HUES64 (cell line): Measurements from ENCODE around the gene STAG2.
"Not testable (repeated sequence)": the region's sequence is repeated elsewhere in the genome, so short reads cannot be mapped to it uniquely, and the experiment has no call there.

Experiments used
- H3K27ac ChIP-seq: 2 replicates; pipeline ENCODE4 v1.7.0; 2013; ENCODE audit warnings: low read depth, low read length, inconsistent platforms
- H3K27me3 ChIP-seq: 2 replicates; pipeline ENCODE4 v1.6.1; 2013; ENCODE audit warnings: mild to moderate bottlenecking, low read length; ENCODE audit not compliant: insufficient read depth
- H3K36me3 ChIP-seq: 2 replicates; pipeline ENCODE4 v1.6.1; 2013; ENCODE audit warnings: mild to moderate bottlenecking, low read length; ENCODE audit not compliant: insufficient read depth
- H3K4me1 ChIP-seq: 2 replicates; pipeline ENCODE4 v1.6.1; 2013; ENCODE audit warnings: mild to moderate bottlenecking, low read length, moderate library complexity; ENCODE audit not compliant: insufficient read depth
- H3K4me3 ChIP-seq: 2 replicates; pipeline ENCODE4 v1.5.1; 2013; ENCODE audit warnings: mild to moderate bottlenecking, low read length, moderate library complexity
- H3K9ac ChIP-seq: 2 replicates; pipeline ENCODE4 v1.6.1; 2013; ENCODE audit warnings: mild to moderate bottlenecking, low read depth, low read length
- H3K9me3 ChIP-seq: 2 replicates; pipeline ENCODE4 v1.6.1; 2013; ENCODE audit warnings: low read depth, low read length; ENCODE audit not compliant: insufficient read depth
- WGBS: fragments of 150-250, 120-280 bp; methylation state at CpG from one replicate; pipeline ENCODE4 v1.1.7; 2013; ENCODE audit warnings: missing lambda C conversion rate; 5-methylcytosine and 5-hydroxymethylcytosine counted together

Gene STAG2

DNA sequence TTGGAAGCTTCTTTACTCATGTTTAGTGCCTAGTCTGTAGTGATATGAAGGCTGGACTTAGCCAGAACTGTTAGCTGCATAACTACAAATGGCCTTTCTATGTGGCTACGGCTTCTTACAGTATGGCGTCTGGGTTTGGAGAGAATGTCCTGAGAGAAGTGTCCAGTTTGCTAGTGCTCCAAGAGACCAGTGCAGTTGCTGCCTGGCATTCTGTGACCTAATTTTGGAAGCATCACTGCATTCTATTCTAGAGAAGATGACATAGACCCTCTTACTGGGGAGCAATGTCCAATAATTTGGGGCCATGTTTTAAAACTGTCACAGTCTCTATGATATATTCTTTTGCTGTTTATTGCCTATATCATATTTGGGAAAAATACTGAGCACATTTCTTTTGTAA is 74.2 kb downstream of the STAG2 start:
- Histone ChIP-seq H3K4me3 (no peak overlapping the region), H3K27me3 (no peaks in the 10 kb centered on the region), H3K4me1 (no peaks in the 10 kb centered on the region), H3K9ac (no peak overlapping the region), H3K36me3 (peaks cover 52% of the 10 kb centered on the region), H3K9me3 (no peaks in the 10 kb centered on the region), H3K27ac (no peak overlapping the region)
- WGBS, result 91% methylated on average over 2 of the region's 2 CpGs

DNA sequence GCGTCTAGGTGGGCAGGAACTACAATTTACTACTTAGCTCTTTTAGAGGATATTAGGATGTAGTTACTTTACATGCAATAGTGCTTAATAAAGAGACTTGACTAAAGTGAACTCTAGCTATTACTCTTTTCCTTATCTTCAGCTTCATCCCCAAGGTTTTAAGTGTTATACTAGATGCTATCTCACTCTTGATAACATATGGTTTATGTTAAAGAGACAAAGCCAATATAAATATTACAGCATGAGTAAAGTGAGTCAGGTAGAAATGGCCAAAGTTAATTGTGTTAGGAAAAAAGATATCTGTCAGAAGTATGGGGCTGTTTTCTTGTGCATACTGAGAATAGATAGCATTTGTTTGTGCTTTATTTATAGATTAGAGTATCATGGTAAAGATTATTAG is 80.5 kb downstream of the STAG2 start:
- no CpG with 5 or more reads among the region's 1 CpG for WGBS
- H3K36me3 ChIP-seq, result peaks cover 84% of the 10 kb centered on the region
- H3K27ac ChIP-seq, result no peak overlapping the region
- no peaks in the 10 kb centered on the region for H3K27me3 ChIP-seq
- H3K9ac ChIP-seq, result no peak overlapping the region
- H3K4me3 ChIP-seq, result no peak overlapping the region
- H3K9me3 ChIP-seq, result no peaks in the 10 kb centered on the region
- no peaks in the 10 kb centered on the region for H3K4me1 ChIP-seq

GRCh38 chrX:124045109-124045508 is 83.6 kb downstream of the STAG2 start:
- Histone ChIP-seq H3K9ac (no peak overlapping the region), H3K9me3 (no peaks in the 10 kb centered on the region), H3K27ac (no peak overlapping the region), H3K27me3 (no peaks in the 10 kb centered on the region), H3K4me3 (no peak overlapping the region), H3K36me3 (peaks cover 83% of the 10 kb centered on the region), H3K4me1 (no peaks in the 10 kb centered on the region)
- WGBS, result 100% methylated on average over 2 of the region's 4 CpGs

DNA sequence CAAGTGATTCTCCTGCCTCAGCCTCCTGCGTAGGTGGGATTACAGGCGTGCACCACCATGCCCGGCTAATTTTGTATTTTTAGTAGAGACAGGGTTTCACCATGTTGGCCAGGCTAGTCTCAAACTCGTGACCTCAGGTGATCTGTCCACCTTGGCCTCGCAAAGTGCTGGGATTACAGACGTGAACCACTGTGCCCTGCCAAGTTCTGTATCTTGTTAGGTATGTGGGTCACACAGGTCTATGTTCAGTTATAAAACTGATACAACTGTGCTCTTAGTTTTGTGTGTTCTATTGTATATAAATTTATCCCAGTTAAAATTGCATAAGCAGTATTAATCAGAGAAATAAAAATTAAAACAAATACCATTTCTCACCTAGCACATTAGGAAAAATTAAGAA is 122.9 kb downstream of the STAG2 start:
- H3K27me3 ChIP-seq, H3K4me3 ChIP-seq, H3K4me1 ChIP-seq, H3K27ac ChIP-seq, H3K9ac ChIP-seq, H3K9me3 ChIP-seq: not testable (repeated sequence)
- H3K36me3 ChIP-seq, result peaks cover 93% of the 10 kb centered on the region
- 79% methylated on average over 6 of the region's 6 CpGs for WGBS

GRCh38 chrX:124085063-124085462 is 123.6 kb downstream of the STAG2 start:
- Histone ChIP-seq H3K4me1 (no peaks in the 10 kb centered on the region), H3K36me3 (peaks cover 92% of the 10 kb centered on the region), H3K9me3 (no peaks in the 10 kb centered on the region), H3K4me3 (no peak overlapping the region), H3K27me3 (no peaks in the 10 kb centered on the region), H3K27ac (no peak overlapping the region), H3K9ac (no peak overlapping the region)
- 93% methylated on average over 2 of the region's 2 CpGs for WGBS

DNA sequence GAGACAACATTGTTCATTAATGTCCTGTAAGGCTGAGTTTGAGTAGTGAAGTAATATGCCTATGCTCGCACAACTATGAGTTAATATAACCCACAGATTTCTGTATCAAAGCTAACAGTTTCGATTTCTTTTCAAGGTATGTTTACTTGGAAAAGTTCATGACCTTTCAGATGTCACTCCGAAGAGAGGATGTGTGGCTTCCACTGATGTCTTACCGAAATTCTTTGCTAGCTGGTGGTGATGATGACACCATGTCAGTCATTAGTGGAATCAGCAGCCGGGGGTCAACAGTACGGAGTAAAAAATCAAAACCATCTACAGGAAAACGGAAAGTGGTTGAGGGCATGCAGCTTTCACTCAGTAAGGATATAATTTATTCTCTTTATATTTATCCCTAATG is 124.9 kb downstream of the STAG2 start:
- Histone ChIP-seq H3K9me3 (no peaks in the 10 kb centered on the region), H3K4me3 (no peak overlapping the region), H3K27ac (no peak overlapping the region), H3K9ac (no peak overlapping the region), H3K4me1 (no peaks in the 10 kb centered on the region), H3K27me3 (no peaks in the 10 kb centered on the region), H3K36me3 (peaks cover 94% of the 10 kb centered on the region)
- WGBS, result 94% methylated on average over 6 of the region's 7 CpGs

DNA sequence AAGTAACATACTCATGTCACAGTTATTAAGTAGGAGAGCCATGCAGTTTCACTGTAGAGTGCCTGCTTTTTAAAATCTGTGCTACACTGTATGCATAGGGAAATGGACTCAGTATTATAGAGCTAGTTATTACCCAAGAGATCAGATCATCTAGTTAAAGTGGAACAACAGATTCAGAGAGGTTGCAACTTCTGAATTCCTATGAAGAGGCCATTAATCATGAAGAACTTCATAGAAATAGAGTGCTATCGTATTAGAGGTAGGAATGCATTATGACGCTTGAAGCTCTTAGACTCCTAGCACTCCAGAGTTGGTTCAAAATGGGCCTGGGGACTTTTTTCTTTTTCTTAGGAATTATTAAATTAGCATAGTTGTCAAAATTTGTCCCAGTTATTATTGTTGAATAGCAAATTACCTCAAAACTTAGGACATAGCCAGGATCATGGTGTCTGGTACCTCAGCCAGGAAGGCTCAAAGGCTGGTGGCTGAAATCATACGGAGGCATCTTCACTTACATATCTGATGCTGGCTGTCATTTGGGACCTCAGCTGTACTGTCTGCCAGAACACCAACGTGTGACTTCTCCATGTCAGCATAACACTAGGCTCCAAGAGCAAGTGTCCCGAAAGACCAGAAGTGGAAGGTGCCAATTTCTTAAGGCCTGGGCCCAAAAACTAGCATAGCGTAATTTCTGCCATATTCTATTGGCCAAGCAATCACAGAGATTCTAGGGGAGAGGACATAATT is 125.7 kb downstream of the STAG2 start:
- 93% methylated on average over 6 of the region's 6 CpGs for WGBS
- Histone ChIP-seq H3K9me3 (no peaks in the 10 kb centered on the region), H3K4me1 (no peaks in the 10 kb centered on the region), H3K36me3 (peaks cover 94% of the 10 kb centered on the region), H3K27ac (no peak overlapping the region), H3K27me3 (no peaks in the 10 kb centered on the region), H3K4me3 (no peak overlapping the region), H3K9ac (no peak overlapping the region)

- Histone ChIP-seq H3K27me3 (no peaks in the 10 kb centered on the region), H3K9me3 (no peaks in the 10 kb centered on the region), H3K4me1 (no peaks in the 10 kb centered on the region), H3K4me3 (no peak overlapping the region), H3K36me3 (peaks cover 90% of the 10 kb centered on the region), H3K9ac (no peak overlapping the region), H3K27ac (no peak overlapping the region)
- WGBS, result 97% methylated on average over 3 of the region's 4 CpGs
These were observed 131.7 kb downstream of the STAG2 start for GRCh38 chrX:124093222-124093621.

GRCh38 chrX:124097116-124097515 is 135.6 kb downstream of the STAG2 start:
- no CpG with 5 or more reads among the region's 2 CpGs for WGBS
- peaks cover 94% of the 10 kb centered on the region for H3K36me3 ChIP-seq
- H3K27ac ChIP-seq, result no peak overlapping the region
- no peaks in the 10 kb centered on the region for H3K9me3 ChIP-seq
- H3K27me3 ChIP-seq, result no peaks in the 10 kb centered on the region
- no peaks in the 10 kb centered on the region for H3K4me1 ChIP-seq
- H3K9ac ChIP-seq, result no peak overlapping the region
- H3K4me3 ChIP-seq, result no peak overlapping the region

DNA sequence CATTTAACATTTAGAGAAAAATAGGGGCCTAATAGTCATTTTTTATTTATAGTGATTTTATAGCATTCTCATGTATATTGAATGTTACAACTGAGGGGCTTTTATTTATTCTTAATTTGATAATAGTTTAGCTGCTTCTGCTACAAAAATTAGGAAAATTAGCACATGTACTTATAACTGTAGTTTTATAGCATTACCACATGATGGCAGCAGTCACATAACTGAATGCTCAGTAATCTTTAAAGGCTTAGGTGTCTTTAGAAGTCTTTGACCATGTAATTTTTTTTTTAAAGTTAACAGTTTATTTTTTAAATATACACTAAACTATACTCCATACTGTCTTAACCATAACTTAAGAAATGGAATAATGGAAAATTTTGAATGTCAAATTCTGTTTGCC is 136.6 kb downstream of the STAG2 start:
- Histone ChIP-seq H3K9ac (no peak overlapping the region), H3K9me3 (no peaks in the 10 kb centered on the region), H3K27me3 (no peaks in the 10 kb centered on the region), H3K27ac (no peak overlapping the region), H3K4me1 (no peaks in the 10 kb centered on the region), H3K36me3 (peaks cover 87% of the 10 kb centered on the region), H3K4me3 (no peak overlapping the region)

- Histone ChIP-seq H3K36me3 (peaks cover 33% of the 10 kb centered on the region), H3K27ac (no peak overlapping the region), H3K9ac (no peak overlapping the region), H3K9me3 (no peaks in the 10 kb centered on the region), H3K27me3 (no peaks in the 10 kb centered on the region), H3K4me1 (no peaks in the 10 kb centered on the region), H3K4me3 (no peak overlapping the region)
- WGBS, result 97% methylated on average over 5 of the region's 5 CpGs
These were observed 142.5 kb downstream of the STAG2 start for GRCh38 chrX:124103966-124104365.

- WGBS, result 100% methylated on average over 1 of the region's 7 CpGs
- not testable (repeated sequence) for H3K4me3 ChIP-seq, H3K9ac ChIP-seq, H3K27me3 ChIP-seq, H3K27ac ChIP-seq, H3K9me3 ChIP-seq, H3K4me1 ChIP-seq
- peaks cover 28% of the 10 kb centered on the region for H3K36me3 ChIP-seq
These were observed 143.0 kb downstream of the STAG2 start for GRCh38 chrX:124104512-124104911.
